ENCODE results near the gene PTMS. TPM values are rescaled to one million over a fixed set of nuclear protein-coding genes. Genes with fewer than 3 reads are reported as not detected.
A peak's percentile ranks its signal among the peaks of the same experiment; 100 is the strongest.

Gene PTMS
- polyA plus RNA-seq, 5 donors, result 621 to 1,050 (median 719) TPM

GRCh38 chr12:6750506-6750905 is 15.7 kb upstream of the PTMS start:
- no peak for DNase-seq

GRCh38 chr12:6751767-6752166 is 14.4 kb upstream of the PTMS start:
- DNase-seq, result no peak

GRCh38 chr12:6752167-6752920 is 13.8 kb upstream of the PTMS start:
- DNase-seq, result no peak

- DNase-seq, result peak; percentile 99
Measured at GRCh38 chr12:6752921-6753771, 13.0 kb upstream of the PTMS start, which contains the start of gene MLF2. TSS of gene MLF2 (minus strand) at chr12:6753141. CDS start at chr12:6752334, 807 bp downstream.

GRCh38 chr12:6753772-6754356 is 12.3 kb upstream of the PTMS start:
- no peak for DNase-seq

- DNase-seq, result no peak
Measured at GRCh38 chr12:6754411-6754810, 11.8 kb upstream of the PTMS start.

GRCh38 chr12:6757028-6757690 is 9.0 kb upstream of the PTMS start:
- DNase-seq, result no peak

- DNase-seq, result no peak
Measured at GRCh38 chr12:6758506-6759095, 7.6 kb upstream of the PTMS start.

GRCh38 chr12:6759741-6760140 is 6.4 kb upstream of the PTMS start:
- DNase-seq, result no peak

GRCh38 chr12:6763380-6763779 is 2.8 kb upstream of the PTMS start:
- DNase-seq, result no peak

GRCh38 chr12:6764011-6764828 is 1.9 kb upstream of the PTMS start:
- DNase-seq, result peak; percentile 98

GRCh38 chr12:6765048-6765633 is 1.0 kb upstream of the PTMS start:
- DNase-seq, result no peak

GRCh38 chr12:6766651-6767349 is 637 bp downstream of the PTMS start:
- DNase-seq, result peak in 1 of 2 donors; percentile 76

GRCh38 chr12:6767353-6768319 is 1.5 kb downstream of the PTMS start:
- no peak for DNase-seq

- DNase-seq, result no peak
Measured at GRCh38 chr12:6768437-6768914, 2.3 kb downstream of the PTMS start.

GRCh38 chr12:6768990-6769389 is 2.8 kb downstream of the PTMS start:
- no peak for DNase-seq

- no peak for DNase-seq
Measured at GRCh38 chr12:6769666-6770065, 3.5 kb downstream of the PTMS start.

GRCh38 chr12:6770094-6770493 is 3.9 kb downstream of the PTMS start:
- DNase-seq, result no peak
